Activated naive CD4-positive, alpha-beta T cell treated with anti-CD3 and anti-CD28 coated beads, Interleukin-2, amount 50 U/mL, for 24 hours (primary cell): Measurements from ENCODE around the gene TCL1A.
"Not testable (repeated sequence)": the region's sequence is repeated elsewhere in the genome, so short reads cannot be mapped to it uniquely, and the experiment has no call there.

Experiments
- H3K27ac Mint-ChIP-seq: one replicate; pipeline ENCODE4 v1.8.0; 2021; ENCODE audit warnings: mild to moderate bottlenecking, mixed read lengths
- H3K27me3 Mint-ChIP-seq: one replicate; pipeline ENCODE4 v1.8.0; 2021; ENCODE audit warnings: mixed read lengths
- H3K36me3 Mint-ChIP-seq: one replicate; pipeline ENCODE4 v1.8.0; 2021; ENCODE audit warnings: mixed read lengths
- H3K4me1 Mint-ChIP-seq: one replicate; pipeline ENCODE4 v1.8.0; 2021; ENCODE audit warnings: mixed read lengths
- H3K4me3 Mint-ChIP-seq: one replicate; pipeline ENCODE4 v1.8.0; 2021; ENCODE audit warnings: mild to moderate bottlenecking, mixed read lengths
- H3K9me3 Mint-ChIP-seq: one replicate; pipeline ENCODE4 v1.8.0; 2021; ENCODE audit warnings: mixed read lengths

TCL1A gene, protein sequence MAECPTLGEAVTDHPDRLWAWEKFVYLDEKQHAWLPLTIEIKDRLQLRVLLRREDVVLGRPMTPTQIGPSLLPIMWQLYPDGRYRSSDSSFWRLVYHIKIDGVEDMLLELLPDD

DNA sequence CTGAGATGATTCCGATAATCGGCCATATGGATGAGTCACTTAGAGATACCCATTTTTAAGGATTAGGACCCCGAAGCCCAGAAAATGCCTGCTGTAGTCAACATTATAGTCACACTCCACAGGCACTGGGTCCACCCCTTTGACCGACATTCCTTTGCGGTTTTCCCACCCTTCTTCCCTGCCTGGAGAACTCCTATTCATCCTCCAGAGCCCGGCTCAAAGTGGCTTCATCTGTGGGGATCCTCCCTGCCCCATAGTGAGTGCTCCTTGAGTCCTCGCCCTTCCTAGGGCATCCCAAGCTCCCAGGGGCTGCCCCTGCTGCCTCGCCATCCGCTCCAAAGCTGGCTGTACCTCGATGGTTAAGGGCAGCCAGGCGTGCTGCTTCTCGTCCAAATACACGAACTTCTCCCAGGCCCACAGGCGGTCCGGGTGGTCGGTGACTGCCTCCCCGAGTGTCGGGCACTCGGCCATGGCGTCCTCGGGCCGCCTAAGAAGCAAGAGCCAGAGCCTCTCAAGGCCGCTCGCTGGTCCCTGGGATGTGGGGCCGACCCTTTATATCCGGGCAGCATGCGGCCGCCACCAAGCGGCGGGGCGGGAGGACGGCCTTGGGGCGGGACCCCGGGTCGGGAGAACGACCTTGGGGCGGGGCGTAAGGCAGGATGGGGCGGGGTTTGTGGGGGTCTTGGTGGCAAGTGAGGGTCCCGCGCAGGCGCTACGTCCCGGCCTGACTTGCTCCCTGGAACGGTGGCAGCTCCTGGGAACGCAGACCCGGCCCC, at the start of gene TCL1A:
TSS of gene TCL1A (minus strand) at position 530 of the 776 bp plus-strand sequence. CDS start at position 471, 59 bp downstream.
- Mint-ChIP-seq H3K9me3 (no peaks in the 10 kb centered on the region), H3K36me3 (no peaks in the 10 kb centered on the region), H3K4me1 (no peaks in the 10 kb centered on the region), H3K4me3 (no peak within 1 kb of the TSS), H3K27me3 (peaks cover 11% of the 10 kb centered on the region), H3K27ac (no peak within 1 kb of the TSS)

DNA sequence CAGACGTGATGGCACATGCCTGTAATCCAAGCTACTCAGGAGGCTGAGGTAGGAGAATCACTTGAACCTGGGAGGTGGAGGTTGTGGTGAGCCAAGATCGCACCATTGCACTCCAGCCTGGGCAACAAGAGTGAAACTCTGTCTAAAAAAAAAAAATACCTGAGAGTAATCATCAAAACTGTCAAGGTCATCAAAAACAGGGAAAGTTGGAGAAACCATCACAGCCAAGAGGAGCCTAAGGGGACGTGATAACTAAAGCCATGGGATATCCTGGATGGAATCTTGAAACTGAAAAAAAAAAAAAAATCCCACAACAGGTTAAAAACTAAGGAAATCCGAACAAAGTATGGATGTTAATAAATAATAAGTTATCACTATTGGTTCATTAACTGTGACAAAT, 49.1 kb upstream of the TCL1A start:
- H3K4me1 Mint-ChIP-seq, H3K36me3 Mint-ChIP-seq, H3K4me3 Mint-ChIP-seq, H3K9me3 Mint-ChIP-seq, H3K27ac Mint-ChIP-seq: not testable (repeated sequence)
- peaks cover 21% of the 10 kb centered on the region for H3K27me3 Mint-ChIP-seq

DNA sequence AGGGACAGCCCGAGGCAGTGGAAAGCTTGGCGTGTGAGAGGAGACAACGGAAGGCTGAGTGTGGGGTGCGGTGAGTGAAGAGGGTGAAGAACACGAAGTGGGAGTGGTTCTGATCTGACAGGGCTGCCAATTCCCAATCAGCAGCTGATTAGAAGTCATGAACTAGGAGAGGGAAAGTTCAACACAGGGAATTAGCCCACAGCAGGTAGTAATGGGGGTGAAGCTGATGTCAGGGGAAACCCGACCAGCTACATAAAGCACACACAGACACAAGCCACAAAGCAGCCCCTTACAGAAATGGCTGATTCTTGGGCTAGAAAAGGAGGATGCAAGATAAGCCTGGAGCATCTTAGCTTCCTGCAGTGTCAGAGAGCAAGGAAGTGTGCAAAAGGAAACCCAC, 47.5 kb upstream of the TCL1A start:
- peaks cover 21% of the 10 kb centered on the region for H3K27me3 Mint-ChIP-seq
- H3K4me3 Mint-ChIP-seq: no peak overlapping the region
- no peaks in the 10 kb centered on the region for H3K4me1 Mint-ChIP-seq
- H3K36me3 Mint-ChIP-seq: no peaks in the 10 kb centered on the region
- H3K9me3 Mint-ChIP-seq: no peaks in the 10 kb centered on the region
- H3K27ac Mint-ChIP-seq: no peak overlapping the region

DNA sequence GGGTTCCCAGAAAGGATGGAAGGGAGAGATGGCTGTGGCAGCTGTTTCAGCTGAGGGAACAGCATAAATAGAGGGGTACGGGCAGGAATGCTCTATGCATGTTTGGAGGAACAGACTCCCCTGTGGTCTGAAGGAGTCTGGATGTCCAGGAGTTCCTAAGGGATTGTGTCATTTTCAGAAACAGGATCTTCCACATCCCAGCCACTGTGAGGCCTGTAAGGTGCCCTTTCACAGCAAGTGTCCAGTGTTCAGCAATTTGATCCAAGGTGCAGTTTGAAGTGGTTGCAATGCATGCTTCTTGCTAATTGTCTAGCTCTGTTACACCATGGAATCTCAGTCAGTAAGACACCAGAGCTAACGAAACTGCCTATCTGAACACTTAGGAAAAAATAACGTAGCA, 46.7 kb upstream of the TCL1A start:
- Mint-ChIP-seq H3K4me1 (no peaks in the 10 kb centered on the region), H3K36me3 (no peaks in the 10 kb centered on the region), H3K9me3 (no peaks in the 10 kb centered on the region), H3K27me3 (peaks cover 23% of the 10 kb centered on the region), H3K4me3 (no peak overlapping the region), H3K27ac (no peak overlapping the region)

DNA sequence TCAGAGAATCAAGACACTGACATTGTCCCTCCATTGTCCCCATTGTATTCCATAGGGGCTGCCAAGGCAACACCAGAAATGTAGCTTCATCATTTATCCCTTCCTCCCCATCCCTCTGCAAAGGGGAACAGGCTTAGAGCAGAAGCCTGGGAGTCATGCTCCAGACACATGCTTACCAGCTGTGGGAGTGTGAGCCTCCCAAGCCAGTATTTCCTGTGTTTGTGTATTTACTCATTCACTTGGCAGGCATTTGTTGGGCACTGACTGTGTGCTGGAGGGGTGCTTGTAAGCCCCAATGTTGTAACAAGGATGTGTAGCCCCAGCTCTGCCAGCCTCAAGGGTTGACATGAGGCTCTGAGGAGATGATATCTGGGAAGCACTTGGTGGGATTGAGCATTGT, 46.0 kb upstream of the TCL1A start:
- no peaks in the 10 kb centered on the region for H3K4me1 Mint-ChIP-seq

DNA sequence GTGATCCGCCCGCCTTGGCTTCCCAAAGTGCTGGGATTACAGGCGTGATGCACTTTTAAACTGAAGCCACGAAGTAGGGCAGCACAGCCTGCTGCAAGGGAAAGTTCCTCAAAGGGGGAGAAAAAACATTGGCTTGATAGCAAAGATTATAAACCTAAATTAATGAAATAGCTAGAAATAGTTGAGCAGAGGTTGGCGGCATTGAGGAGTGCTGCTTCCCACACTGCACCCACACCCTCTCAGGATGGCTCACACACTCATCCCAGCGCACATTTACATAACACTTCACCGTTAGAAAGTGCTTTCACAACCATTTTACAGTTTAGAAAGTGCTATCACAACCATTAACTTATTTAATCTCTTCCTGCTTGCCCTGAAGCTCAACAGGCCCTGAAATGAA, 44.4 kb upstream of the TCL1A start:
- no peaks in the 10 kb centered on the region for H3K4me1 Mint-ChIP-seq
- H3K27me3 Mint-ChIP-seq: peaks cover 32% of the 10 kb centered on the region
- H3K9me3 Mint-ChIP-seq: no peaks in the 10 kb centered on the region
- no peak overlapping the region for H3K27ac Mint-ChIP-seq
- H3K36me3 Mint-ChIP-seq: no peaks in the 10 kb centered on the region
- no peak overlapping the region for H3K4me3 Mint-ChIP-seq

More for the DNA sequence above, 46.0 kb upstream of the TCL1A start:
- Mint-ChIP-seq H3K36me3 (no peaks in the 10 kb centered on the region), H3K27me3 (peaks cover 23% of the 10 kb centered on the region), H3K27ac (no peak overlapping the region), H3K9me3 (no peaks in the 10 kb centered on the region), H3K4me3 (no peak overlapping the region)

DNA sequence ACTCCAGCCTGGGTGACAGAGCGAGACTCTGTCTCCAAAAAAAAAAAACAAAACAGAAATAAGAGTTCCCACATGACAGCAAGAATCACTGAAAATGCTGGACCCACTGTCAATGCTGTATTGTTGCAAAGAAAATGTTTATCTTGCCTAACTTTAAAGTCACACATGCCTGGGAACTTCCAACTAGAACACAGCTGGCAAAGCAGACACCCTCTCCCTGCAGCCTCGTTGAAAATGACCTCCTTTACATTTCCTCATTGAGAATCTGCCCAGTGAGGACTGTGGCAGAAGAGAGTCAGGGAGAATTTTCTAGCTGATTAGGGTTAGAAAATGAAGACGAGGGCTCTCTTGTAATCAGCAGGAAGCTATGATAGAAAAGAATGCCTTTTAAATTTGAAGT, 42.8 kb upstream of the TCL1A start:
- Mint-ChIP-seq H3K9me3 (no peaks in the 10 kb centered on the region), H3K4me1 (no peaks in the 10 kb centered on the region), H3K4me3 (no peak overlapping the region), H3K27me3 (peaks cover 33% of the 10 kb centered on the region), H3K36me3 (no peaks in the 10 kb centered on the region), H3K27ac (no peak overlapping the region)

DNA sequence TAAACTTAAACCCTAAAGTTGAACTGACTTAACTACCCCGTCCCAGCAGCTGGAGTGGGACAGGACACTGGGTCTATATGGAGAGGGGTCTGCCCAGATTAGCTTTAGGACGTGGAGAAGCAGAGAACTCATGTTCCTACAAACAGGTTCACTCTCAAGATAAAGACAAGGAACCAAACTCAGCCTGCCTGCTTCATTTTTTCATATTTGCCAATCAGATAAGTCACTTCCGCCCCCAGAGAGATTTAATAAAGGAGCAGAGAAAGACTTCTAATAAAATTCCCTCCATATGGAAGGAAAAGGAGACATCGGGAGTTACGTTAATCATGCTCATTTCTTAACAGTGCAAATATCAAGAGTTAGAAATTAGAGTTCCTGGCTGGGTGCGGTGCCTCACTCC, 42.2 kb upstream of the TCL1A start:
- Mint-ChIP-seq H3K27me3 (peaks cover 31% of the 10 kb centered on the region), H3K4me1 (no peaks in the 10 kb centered on the region)

DNA sequence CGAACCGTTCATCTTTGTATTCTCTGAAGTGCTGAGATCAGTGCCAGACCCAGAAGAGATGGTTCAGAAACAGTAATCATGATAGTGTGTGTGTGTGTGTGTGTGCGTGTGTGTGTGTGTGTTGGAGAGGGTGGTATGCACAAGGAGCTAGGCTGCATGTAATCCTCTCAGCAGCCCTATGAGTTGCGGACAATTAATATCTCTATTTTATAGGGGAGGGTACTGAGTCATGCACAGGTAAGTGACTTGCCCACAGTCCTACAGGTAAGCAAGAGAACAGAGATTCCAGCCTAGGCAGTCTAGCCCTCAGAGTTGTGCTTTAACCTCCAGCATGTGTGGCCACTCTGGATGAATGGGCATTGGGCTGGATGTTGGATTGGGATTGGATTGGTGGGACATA, 27.9 kb upstream of the TCL1A start:
- Mint-ChIP-seq H3K36me3 (peaks cover 5% of the 10 kb centered on the region), H3K27me3 (peaks cover 2% of the 10 kb centered on the region), H3K4me3 (no peak overlapping the region), H3K9me3 (peaks cover 6% of the 10 kb centered on the region), H3K27ac (no peak overlapping the region), H3K4me1 (peaks cover 6% of the 10 kb centered on the region)

More for the DNA sequence above, 42.2 kb upstream of the TCL1A start:
- Mint-ChIP-seq H3K4me3 (no peak overlapping the region), H3K27ac (no peak overlapping the region), H3K36me3 (no peaks in the 10 kb centered on the region), H3K9me3 (no peaks in the 10 kb centered on the region)

DNA sequence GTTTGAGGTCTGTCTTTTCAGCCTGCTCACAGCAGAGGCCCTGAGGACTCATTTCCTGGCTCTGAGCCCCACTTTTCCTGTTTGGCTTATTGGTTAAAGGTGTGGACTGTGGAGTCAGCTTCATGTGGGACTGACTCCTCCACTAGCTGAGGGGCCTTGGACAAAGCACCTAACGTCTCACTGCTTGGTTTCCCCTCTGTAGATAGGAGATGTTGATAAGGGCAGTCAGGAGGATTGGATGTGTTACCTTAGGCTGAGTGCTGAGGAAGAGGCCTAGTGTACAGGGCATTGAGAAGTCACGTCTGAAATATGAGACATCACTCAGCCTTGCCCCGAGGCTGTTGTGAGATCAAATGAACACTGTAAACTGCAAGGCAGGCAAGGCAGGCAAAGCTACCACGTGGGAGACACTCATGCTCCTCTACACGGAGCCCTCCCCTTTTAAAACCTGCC, 27.1 kb upstream of the TCL1A start:
- Mint-ChIP-seq H3K27ac (no peak overlapping the region), H3K4me3 (no peak overlapping the region), H3K36me3 (peaks cover 5% of the 10 kb centered on the region), H3K27me3 (peaks cover 2% of the 10 kb centered on the region), H3K4me1 (peaks cover 6% of the 10 kb centered on the region), H3K9me3 (peaks cover 6% of the 10 kb centered on the region)

DNA sequence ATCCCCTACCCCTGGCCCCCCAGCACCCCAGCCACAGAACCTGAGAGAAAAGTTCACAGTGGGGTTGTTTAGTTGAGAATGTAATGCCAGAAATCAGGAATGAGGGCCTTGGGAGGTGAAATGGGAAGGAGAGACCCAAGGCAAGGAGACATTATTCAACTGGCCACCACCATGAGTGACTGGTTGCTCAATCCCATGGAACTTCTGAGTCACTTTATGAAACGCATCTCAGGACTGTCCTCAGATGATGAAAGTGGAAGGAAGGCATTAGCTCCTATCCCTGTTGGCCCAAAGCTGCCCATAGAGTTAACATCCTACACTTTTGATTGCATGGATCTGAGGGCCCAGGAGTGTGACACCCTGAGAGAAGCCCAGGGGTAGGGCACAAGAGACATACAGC, 25.4 kb upstream of the TCL1A start:
- H3K4me1 Mint-ChIP-seq: peaks cover 6% of the 10 kb centered on the region
- peaks cover 5% of the 10 kb centered on the region for H3K36me3 Mint-ChIP-seq
- no peak overlapping the region for H3K4me3 Mint-ChIP-seq
- H3K27me3 Mint-ChIP-seq: no peaks in the 10 kb centered on the region
- H3K27ac Mint-ChIP-seq: no peak overlapping the region
- H3K9me3 Mint-ChIP-seq: peaks cover 6% of the 10 kb centered on the region

DNA sequence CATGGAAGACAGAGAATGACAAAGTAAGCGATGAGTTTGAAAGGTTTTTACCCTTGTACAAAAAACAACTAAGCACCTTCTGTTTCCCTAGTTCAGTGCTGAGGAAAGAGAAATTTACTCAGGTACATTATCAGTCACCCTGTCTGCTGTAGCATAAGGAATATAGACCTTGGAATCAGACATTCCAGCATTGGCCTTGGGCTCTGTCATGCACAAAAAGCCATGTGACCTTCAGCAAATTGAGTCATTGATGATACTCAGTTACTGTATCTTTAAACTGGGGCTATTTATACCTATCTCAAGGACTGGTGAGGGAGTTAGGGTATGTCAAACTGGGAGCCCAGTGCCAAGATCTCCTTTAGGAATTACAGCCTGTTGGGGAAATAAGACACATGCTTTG, 19.3 kb upstream of the TCL1A start:
- peaks cover 23% of the 10 kb centered on the region for H3K27me3 Mint-ChIP-seq
- H3K4me1 Mint-ChIP-seq: no peaks in the 10 kb centered on the region
- no peaks in the 10 kb centered on the region for H3K9me3 Mint-ChIP-seq

DNA sequence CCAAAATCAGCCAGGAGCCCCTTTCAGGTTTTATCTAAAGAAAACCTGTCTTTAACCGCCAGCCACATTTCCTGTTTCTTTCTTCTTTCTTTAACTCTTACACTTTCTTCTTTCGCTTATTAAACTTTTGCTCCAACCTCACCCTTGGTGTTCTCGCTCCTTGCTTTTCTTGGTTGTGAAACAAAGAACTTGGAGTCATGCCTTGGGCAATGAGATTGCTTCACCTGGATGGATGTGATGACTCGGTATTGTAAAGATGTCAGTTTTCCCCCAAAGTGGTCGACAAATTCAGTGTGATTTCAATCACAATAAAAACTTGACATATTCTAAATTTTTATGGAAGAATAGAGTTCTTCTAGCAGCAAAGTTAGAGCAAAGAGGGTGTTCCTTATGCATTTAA, 16.2 kb upstream of the TCL1A start:
- Mint-ChIP-seq H3K27me3 (peaks cover 32% of the 10 kb centered on the region), H3K9me3 (no peaks in the 10 kb centered on the region), H3K4me3 (no peak overlapping the region), H3K36me3 (no peaks in the 10 kb centered on the region), H3K4me1 (no peaks in the 10 kb centered on the region), H3K27ac (no peak overlapping the region)

More for the DNA sequence above, 19.3 kb upstream of the TCL1A start:
- Mint-ChIP-seq H3K4me3 (no peak overlapping the region), H3K36me3 (no peaks in the 10 kb centered on the region), H3K27ac (no peak overlapping the region)

DNA sequence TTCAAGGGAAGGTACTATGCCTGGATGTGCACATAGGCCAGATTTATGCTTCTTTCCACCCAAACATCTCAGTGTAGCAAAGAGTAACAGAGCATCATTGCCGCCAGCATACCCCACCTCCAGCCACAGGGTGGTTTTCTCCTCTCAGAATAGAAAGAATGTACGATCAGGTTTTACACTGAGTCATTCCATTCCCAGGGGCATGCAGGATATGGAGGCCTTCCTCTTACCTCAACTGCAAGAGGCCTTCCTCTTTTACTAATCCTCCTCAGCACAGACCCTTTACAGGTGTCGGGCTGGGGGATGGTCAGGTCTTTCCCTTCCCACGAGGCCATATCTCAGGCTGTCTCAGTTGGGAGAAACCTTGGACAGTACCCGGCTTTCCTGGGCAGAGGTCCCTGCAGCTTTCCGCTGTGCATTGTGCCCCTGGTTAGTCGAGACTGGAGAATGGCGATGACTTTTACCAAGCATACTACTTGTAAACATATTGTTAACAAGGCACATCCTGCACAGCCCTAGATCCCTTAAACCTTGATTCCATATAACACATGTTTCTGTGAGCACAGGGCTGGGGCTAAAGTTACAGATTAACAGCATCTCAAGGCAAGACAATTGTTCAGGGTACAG, 15.6 kb upstream of the TCL1A start:
- not testable (repeated sequence) for H3K9me3 Mint-ChIP-seq, H3K4me3 Mint-ChIP-seq, H3K36me3 Mint-ChIP-seq, H3K4me1 Mint-ChIP-seq, H3K27ac Mint-ChIP-seq
- H3K27me3 Mint-ChIP-seq: peaks cover 34% of the 10 kb centered on the region

DNA sequence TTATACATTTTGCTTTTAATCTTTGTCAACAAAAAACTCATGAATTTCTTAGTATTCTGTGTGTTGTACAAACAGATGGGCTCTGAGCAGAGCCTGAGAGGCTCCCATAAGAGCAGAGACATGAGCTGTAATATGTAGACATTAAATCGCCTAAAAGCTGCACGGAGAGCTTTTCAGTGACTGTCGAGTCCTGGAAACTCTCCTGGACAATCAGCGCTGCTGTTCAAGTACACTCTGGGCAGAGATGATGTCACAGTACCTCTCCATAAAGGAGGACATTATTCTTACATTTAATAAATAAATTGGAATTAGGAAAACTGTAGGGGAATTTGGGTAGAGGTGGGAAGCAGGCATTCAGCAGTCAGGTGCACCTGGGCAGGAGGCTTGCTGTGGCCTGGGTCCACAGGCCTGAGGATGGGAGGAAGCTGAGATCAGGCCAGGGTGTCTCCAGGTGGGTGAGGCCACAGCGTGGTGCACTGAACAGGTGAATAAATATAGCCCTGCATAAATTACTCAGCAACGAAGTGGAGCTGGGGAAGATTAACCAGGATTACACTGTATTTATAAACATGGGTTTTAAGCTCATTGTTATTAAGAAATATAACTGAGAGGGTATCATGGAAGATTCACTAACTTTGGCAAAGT, 13.3 kb upstream of the TCL1A start:
- no peaks in the 10 kb centered on the region for H3K4me1 Mint-ChIP-seq
- H3K27me3 Mint-ChIP-seq: peaks cover 47% of the 10 kb centered on the region
- H3K36me3 Mint-ChIP-seq: peaks cover 5% of the 10 kb centered on the region
- no peak overlapping the region for H3K4me3 Mint-ChIP-seq
- H3K27ac Mint-ChIP-seq: no peak overlapping the region
- peaks cover 15% of the 10 kb centered on the region for H3K9me3 Mint-ChIP-seq
